Erythroblast (primary cell): ENCODE measurements around the gene CYFIP1.

Experiments used
- DNase-seq, 2 experiments: peaks; one replicate each; lab custom pipeline; 2025; lab: John Stamatoyannopoulos, UW
- GATA1 ChIP-seq: IDR thresholded peaks from 2 replicates; pipeline ENCODE4 v1.6.1; 2011; ENCODE audit warnings: low read depth, mild to moderate bottlenecking, control low read depth, low read length, moderate library complexity
- POLR2A ChIP-seq: IDR thresholded peaks from 2 replicates; pipeline ENCODE4 v1.6.1; 2011; ENCODE audit warnings: mild to moderate bottlenecking, low read length

Gene CYFIP1

GRCh38 chr15:22874966-22875365 lies 105.2 kb downstream of the CYFIP1 start:
- TF ChIP-seq POLR2A, result no peak
- no peak for TF ChIP-seq GATA1
- no peak for DNase-seq

GRCh38 chr15:22874256-22874655 lies 105.9 kb downstream of the CYFIP1 start:
- DNase-seq, result no peak
- TF ChIP-seq POLR2A (no peak), GATA1 (no peak)

DNA sequence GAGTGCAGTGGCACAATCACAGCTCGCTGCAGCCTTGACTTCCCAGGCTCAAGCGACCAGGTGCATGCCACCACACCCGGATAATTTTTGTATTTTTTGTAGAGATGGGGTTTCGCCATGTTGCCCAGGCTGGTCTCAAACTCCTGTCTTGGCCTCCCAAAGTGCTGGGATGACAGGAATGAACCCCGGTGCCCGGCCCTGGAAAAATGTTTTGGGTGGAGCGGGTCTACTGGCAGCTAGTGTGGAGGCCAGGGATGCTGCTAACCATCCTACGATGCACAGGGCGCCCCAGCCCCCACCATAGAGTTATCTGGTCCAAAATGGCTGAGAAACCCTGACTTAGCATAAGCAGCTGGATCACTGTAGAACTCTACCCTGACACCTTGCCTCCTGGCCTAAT lies 106.3 kb downstream of the CYFIP1 start:
- DNase-seq, result no peak
- no peak for TF ChIP-seq POLR2A

DNA sequence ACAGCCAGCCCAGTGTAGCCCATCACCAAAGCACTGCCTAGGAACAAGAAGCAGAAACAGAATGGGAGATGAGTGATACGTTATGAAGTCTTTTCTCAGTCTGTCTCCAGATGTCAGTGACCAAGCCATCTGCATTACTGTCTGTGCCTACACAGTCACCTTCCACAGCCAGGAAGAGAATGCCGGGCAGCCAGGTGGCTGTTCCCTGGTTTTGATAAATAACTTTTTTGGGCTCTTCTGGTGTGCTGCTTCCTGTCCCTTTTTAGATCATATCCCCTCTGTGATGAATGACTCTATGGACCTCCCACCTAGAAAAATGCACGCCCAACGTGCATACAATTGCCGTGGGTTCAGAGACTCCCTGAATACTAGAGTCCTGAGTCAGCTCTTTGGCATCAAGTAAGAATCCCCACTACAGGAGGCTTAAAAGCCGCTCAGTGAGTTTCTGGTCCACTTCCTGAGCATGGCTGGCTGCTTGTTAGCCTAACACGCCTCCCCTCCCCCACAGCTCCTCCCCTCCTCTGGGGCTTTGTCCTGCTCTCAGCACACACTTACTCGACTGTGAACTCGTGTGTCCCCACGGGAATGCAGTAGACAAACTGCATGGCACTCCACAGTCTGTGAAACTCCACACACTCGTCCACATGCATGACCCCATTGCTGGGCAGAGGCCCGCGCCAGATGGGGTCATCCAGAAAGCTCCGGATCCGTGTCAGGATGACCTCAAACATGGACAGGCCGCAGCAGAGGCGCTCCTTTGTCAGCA lies 107.0 kb downstream of the CYFIP1 start:
- TF ChIP-seq POLR2A (no peak), GATA1 (no peak)
- DNase-seq, result no peak

DNA sequence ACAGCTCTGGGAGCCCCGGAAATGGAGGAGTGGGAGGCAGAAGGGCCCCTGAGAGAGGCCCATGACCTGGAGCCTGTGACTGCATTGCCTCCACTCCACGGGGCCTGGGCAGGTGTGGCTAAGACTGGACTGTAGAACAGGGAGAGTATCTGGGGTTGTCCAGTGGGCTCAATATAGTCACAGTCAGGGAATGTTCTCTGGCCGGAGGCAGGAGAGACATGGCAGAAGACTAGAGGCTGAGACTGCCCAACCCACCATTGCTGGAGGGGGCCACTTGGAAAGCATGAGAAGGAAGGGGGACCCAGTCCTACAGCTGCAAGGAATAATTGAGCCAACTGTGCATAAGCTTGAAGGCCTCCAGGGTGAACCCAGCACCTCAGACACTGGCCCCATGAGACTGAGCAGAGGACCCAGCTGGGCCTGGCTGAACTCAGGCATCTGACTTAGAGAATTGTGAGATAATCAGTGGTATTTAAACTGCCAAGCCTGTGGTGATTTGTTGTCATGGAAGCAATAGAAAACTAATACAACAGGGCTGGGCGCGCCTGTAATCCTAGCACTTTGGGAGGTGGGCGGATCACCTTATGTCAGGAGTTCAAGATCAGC lies 108.6 kb downstream of the CYFIP1 start:
- TF ChIP-seq POLR2A, result no peak
- no peak for TF ChIP-seq GATA1
- DNase-seq, result no peak

GRCh38 chr15:22870865-22871264 lies 109.3 kb downstream of the CYFIP1 start:
- no peak for TF ChIP-seq GATA1
- no peak for TF ChIP-seq POLR2A

DNA sequence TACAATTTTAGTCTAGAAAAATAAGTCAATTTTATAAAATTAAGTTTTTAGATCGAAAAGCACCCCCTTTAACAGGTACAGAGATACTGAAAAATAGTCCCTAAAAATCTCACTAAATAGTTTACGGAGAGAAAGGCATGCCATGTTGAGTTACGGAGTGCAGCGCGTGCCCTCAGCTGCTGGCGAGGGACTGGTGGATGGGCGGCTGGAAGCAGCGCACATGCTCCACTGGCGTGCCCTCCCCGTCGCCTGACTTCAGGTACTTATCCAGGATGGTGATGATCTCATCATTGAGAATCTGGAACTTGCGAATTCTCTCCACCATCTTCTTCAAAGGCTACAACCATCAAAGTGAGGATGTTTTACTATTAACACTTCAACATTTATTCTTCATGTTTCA lies 110.3 kb downstream of the CYFIP1 start:
- DNase-seq, result no peak
- no peak for TF ChIP-seq POLR2A
- no peak for TF ChIP-seq GATA1

More at GRCh38 chr15:22870865-22871264, 109.3 kb downstream of the CYFIP1 start:
- no peak for DNase-seq

GRCh38 chr15:22868928-22869327 lies 111.2 kb downstream of the CYFIP1 start:
- no peak for DNase-seq
- TF ChIP-seq GATA1 (no peak), POLR2A (no peak)

GRCh38 chr15:22868495-22868894 lies 111.7 kb downstream of the CYFIP1 start:
- no peak for DNase-seq
- TF ChIP-seq POLR2A, result no peak
- no peak for TF ChIP-seq GATA1

DNA sequence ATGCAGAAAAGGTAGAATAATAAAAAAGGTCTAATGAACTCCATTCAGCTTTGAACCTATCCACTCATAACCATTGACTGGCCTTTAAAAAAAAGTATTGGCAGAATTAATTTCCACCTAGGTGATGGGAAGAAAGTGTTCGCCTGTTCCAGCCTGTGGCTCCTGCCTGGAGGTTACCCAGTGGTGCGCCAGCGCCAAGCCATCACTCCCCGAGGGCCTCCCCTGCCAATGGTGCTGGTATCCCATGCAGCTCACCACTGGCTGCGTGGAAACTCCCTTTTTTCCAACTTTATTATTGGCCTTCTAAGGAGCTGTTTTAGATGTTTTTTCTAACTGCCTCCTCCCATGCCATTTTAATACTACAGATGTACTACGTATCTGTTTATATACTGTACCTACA lies 112.3 kb downstream of the CYFIP1 start:
- DNase-seq, result no peak
- TF ChIP-seq GATA1 (no peak), POLR2A (no peak)

DNA sequence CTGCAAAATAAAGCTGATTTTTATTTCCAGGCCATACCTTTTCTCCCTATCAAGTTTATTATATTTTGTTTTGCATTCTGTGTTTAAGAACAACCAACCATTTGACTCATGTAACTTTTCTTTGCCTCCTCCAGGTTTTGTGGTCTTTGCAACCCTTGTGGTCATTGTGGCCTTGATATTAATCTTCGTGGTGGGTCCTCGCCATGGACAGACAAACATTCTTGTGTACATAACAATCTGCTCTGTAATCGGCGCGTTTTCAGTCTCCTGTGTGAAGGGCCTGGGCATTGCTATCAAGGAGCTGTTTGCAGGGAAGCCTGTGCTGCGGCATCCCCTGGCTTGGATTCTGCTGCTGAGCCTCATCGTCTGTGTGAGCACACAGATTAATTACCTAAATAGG lies 114.1 kb downstream of the CYFIP1 start:
- no peak for DNase-seq
- no peak for TF ChIP-seq POLR2A
- no peak for TF ChIP-seq GATA1

- TF ChIP-seq GATA1, result no peak
- no peak for TF ChIP-seq POLR2A
- no peak for DNase-seq
These were observed 116.8 kb downstream of the CYFIP1 start for GRCh38 chr15:22863356-22863755.

DNA sequence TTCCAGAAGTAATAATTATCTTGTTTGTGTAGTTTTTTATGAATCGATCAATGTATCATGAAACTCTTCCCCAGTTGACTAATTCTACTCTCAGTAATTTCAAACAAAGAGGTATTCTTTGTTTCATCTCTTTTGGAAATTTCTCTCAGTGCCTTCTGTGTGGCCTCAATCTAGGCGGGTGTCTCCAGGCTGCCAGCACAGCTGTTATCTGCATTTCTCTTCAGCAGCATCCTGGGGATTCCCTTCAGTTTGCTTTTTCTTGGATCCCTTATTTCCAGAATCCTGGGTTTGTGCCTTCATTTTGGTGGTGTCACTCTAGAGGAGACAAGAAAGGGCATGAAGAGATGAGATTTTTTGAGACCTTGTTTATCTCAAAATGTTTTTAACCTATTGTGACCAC lies 119.0 kb downstream of the CYFIP1 start:
- TF ChIP-seq GATA1 (no peak), POLR2A (no peak)

GRCh38 chr15:22856659-22857058 lies 123.5 kb downstream of the CYFIP1 start:
- no peak for DNase-seq
- TF ChIP-seq GATA1 (no peak), POLR2A (no peak)

More for the DNA sequence above, 119.0 kb downstream of the CYFIP1 start:
- DNase-seq, result no peak
